ENCODE results near the gene KCNIP3.

KCNIP3 gene

DNA sequence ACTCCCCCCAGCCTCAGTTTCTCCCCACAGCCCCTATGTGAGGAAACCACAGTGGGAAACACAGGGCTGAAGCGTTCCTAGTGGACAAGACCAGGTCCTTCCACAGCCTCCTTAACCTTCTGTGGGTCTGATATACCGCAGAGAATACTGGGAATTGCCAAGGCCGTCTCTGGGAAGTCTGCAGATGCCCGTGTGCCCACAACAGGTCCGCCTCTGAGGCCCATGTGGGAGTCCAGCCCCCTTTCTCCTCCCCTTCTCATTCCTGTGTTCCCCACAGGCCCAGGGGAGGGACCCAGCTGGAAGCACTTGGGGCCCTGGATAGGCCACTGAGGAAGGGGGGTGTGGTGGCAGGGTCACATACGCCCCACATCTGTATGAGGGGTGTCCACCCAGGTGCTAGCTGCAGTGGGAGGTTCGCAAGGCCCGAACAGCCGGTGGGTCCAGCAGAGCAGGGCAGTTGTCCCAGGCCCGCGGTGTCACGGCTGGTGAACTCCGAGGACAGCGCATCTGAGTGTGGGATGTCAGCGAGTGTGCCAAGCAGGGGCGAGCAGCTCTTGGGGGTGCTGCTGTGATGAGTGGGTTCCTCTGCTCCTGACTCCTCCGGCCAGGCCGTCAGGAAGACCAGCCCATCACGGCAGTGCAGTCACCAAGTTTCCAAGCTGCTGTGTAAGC lies 2.4 kb upstream of the KCNIP3 start:
- no peak for DNase-seq (ENCODE audit: extremely low read depth in 1 of 2, low read depth in 1 of 2)

DNA sequence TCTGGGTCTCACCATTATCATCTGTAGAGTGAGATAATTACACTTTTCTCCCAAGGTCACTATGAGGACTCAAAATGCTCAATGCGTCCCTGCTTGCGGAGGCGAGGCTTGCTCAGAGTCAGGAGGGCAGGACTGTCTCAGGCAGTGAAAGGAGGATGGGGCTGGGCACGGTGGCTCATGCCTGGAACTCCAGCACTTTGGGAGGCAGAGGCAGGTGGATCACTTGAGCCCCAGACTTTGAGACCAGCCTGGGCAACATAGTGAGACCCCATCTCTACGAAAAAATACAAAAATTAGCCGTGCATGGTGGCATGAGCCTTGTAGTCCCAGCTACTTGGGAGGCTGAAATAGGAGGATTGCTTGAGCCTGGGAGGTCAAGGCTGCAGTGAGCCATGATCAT lies 1.8 kb upstream of the KCNIP3 start:
- DNase-seq (ENCODE audit: extremely low read depth in 1 of 2, low read depth in 1 of 2): no peak

DNA sequence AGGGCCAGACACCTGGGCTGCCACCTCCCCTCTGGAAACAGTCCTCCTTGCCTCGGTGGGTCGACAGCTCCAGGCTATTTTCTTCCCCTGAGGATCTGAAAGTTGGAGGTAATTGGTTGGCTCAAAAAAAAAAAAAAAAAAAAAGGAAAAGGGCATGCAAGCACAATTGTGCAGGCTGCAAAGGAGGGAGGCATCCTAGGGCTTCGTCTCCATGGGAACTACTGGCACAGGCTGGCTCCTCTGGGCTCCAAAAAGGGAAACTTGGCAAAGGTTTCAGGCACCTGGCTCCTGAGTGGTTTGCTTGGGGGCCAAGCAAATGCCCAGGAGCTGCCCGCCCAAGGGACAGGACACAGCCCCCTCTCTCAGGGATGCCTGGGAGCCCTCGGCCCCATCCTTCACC lies 1.1 kb upstream of the KCNIP3 start:
- DNase-seq (ENCODE audit: extremely low read depth in 1 of 2, low read depth in 1 of 2): no peak

DNA sequence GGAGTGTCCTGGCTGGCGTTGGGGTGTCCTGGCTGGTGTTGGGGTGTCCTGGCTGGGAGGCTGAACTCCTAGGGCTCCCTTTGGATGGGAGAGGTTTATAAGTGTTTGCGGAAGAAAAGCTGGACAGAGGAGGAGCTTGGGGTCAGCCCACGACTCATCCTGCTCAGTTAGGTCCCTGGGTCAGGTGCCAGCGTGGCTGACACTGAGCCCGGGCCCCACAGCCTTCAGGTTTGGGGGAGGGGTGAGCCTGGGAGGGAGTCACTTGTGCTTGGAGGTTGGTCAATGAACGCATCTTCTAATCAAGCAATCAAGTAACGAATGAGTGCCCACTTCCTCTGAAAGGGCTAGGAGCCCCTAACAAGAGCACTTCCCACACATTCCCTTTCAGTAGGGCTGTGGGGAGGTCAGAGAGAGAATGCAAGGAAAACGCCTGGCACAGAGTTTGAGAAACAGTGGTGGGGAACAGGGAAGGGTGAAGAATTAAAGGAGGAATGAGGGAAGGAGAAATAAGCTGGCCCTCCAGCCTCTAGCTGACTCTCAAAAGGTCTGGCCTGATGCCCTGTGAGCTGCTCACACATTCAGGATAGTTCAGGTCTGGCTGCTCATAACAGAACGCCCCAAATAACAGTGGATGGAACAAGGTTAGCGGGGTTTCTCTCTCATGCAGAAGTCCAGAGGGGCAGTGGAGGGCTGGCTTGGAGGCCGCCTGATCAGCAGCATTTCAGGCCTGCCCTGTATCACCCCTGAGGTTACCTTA lies 670 bp downstream of the KCNIP3 start:
- DNase-seq (ENCODE audit: extremely low read depth in 1 of 2, low read depth in 1 of 2): no peak

DNA sequence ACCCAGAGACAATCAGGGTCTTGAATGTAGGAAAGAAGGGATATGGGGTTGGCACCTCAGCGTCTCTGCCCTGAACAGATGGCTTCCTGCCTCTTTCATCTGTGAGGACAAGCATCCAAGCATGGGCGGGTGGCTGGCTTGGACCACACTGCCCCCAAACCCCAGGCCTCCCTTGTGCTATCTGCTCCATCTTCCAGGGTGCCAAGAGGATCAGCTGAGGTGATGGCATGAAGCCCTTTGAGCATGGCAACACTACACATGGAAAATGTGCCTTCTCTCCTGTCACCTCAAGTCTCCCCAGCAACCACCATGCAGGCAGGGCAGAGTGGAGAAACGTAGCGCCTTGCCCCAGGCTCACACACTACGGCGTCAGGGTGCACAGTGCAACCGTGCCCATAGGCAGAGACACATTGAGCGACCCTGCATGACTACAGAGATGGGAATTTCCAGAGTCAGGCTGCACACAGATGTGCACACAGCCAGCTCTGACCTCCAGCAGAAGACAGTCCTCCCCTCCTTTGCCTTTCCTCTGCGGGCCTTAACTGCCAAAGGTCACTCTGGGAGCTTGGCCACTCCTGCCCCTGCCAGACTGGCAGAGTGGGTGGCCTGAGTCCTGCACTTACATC lies 1.5 kb downstream of the KCNIP3 start:
- DNase-seq (ENCODE audit: extremely low read depth in 1 of 2, low read depth in 1 of 2): no peak

DNA sequence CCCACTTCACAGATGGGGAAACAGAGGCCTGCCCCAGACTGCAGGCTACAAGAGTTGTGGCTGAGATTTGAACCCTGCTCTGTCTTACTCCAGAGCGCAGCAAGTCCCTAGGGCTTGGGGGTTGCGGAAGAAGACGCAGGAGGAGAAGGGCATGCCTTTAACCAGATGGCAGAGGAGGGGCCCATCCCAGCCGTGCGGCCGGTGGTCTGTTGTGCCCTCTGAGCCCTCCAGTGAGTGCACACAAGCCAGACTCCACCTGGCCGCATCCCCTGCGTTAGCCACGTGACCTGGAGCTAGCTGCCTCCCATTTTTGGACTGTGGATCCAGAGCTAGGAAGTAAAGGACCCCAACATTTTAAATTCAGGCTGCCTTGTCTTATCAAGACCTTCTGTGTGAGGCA lies 2.8 kb downstream of the KCNIP3 start:
- no peak for DNase-seq (ENCODE audit: extremely low read depth in 1 of 2, low read depth in 1 of 2)

DNA sequence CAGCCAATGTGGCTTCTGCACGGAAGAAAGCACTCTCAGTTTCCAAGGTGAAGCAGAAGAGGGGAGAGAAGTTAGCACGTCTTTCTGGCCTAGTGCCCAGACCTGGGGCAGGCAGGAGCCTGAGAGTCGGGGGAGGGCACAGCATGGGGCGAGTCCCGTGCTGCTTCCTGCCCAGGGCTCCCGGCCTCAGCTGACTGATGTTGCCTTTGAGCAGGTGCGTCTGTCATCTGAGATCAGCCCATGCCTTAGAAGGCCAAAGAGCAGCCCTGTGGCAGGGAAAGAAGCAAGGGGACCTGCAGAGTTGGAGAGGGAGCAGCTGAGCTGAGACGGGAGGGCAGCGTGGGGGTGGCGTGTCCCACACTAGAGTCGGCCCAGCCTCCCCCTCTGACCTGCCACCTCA lies 3.3 kb downstream of the KCNIP3 start:
- no peak for DNase-seq (ENCODE audit: extremely low read depth in 1 of 2, low read depth in 1 of 2)

DNA sequence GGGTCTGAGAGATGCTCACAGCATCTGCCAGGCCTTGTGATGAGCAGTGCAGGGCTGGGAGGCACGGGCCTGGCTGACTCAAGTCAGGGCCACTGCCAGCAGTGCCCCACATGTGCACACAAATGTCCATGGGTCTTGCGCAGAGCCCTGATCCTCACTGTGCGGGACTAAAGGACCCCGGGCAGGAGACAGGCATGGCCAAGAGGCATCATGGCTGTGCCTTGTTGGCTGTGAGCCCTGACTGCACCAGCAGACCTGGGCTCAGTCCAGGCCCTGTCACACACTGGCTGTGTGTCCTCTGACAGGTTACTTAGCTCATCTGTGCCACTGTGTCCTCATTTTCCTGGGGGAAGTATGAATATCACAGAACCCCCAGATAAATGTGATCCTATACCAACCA lies 4.0 kb downstream of the KCNIP3 start:
- DNase-seq (ENCODE audit: extremely low read depth in 1 of 2, low read depth in 1 of 2): no peak

DNA sequence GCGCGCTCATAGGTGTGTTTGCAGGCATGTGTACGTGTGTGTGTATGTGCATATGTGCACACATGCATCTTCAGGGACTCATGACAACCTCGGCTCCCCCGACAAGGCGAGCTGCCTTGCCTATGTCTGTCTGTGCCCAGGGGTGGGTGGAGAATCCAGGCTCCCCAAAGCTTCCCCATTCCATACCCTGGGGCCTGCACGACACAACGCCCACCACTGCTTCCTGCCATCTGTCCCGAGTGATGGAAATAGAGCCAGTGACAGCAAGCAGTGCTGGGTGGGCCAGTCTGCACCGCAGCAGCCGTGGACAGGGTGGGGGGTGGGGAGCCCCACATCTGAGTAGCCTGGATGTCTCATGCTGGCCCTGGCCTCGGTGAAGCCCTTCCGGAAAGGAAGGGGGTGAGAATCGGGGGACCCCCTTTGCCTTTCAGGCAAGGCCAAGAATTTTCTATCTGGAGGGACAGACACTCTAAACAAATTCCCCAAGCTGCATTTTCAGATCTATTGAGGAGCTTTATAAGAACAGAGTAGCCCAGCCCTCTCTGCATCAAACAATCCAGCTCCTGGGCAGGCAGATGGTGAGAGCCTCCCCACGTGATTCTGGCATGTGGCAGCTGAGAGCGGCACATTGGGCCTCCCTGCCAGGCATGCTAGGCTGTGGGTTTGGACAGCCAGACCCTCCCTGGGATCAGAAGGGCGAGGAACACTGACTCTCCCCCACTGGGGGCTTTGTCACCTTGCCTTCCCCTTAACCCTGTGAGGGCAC lies 4.9 kb downstream of the KCNIP3 start:
- DNase-seq (ENCODE audit: extremely low read depth in 1 of 2, low read depth in 1 of 2): no peak

DNA sequence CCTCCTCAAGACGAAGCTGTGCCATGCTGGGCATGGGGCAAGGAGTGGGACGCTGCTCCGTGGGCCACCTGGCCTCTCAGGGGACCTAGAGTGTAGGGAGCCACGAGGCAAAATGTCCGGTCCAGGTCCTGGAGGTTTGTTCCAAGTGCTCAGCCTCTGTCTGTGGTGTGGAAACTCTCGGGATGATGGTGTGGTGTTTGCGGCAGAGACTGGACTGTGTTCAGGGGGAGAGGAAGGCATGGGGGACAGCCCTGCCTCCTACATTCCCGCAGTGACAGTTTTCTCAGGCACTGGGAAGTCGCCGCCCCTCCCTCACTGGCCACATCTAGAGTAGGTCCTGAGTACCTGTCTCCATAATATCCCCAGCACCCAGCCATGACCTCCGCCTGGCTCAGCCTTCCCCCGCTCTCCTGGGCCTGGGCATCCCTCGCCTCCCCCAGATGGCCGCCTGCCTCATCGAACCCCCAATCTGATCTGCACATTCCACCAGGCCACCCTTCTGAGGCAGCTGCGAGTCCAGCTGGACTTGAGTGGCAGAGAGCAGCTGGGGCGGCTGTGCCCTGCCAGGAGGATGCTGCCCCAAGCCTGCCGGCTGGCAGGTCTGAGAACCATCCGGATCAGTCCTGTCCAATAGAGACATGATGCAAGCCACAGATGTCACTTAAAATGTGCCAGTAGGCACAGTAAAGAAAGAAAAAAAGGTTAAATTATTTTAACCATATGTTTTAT lies 6.2 kb downstream of the KCNIP3 start:
- DNase-seq (ENCODE audit: extremely low read depth in 1 of 2, low read depth in 1 of 2): no peak

DNA sequence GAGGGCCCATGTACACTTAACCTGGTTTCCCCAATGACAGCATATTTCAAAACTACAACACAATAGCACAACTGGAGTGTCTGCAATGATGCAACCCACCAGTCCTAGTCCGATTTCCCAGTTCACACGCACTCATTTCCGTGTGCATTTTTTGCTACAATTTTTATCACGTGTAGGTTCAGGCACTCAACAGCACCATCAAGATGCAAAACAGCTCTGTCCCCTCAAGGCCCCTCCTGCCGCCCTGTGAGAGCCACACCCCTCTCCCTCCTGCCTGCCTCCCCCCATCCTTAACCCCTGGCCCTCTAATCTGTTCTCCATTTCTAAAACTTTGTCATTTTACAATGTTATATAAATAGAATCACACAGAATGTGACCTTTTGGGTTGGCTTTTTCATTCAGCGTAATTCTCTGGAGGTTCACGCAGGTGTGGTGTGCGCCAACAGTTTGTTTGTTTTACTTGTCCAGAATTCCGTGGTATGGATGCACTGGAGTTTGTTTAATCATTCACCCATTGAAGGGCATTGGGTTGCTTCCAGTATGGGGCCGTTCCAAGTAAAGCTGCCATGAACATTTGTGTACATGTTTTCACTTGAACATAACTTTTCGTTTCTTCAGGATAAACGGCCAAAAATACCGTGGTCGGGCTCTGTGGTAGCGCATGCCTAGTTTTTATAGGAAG lies 8.4 kb downstream of the KCNIP3 start:
- DNase-seq (ENCODE audit: extremely low read depth in 1 of 2, low read depth in 1 of 2): no peak

DNA sequence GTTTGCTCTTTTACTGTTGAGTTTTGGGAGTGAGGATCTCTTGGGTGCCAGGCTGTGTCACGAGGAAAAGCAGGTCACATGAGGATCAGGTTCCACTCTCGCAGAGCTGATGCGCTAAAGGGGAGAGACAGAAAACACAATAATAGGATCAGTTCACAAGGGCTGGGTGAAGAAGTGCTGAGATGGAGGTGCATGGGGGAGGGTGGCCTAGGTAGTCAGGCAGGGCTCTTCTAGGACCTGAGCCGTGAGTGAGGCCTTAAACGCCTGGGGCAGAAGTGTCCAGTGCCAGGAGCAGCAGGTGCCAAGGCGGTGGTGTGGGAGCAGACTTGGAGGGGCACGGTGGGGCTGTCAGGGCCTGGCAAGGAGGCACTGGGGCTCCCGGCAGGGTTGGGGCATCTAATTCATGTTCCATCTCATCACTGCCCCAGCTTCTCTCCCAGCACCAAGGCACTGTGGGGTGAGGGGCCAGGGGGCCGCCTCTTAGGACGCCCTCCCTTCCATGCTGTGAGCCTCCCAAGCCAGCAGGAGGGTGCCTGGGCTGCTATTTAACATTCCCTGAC lies 9.3 kb downstream of the KCNIP3 start:
- no peak for DNase-seq (ENCODE audit: extremely low read depth in 1 of 2, low read depth in 1 of 2)

DNA sequence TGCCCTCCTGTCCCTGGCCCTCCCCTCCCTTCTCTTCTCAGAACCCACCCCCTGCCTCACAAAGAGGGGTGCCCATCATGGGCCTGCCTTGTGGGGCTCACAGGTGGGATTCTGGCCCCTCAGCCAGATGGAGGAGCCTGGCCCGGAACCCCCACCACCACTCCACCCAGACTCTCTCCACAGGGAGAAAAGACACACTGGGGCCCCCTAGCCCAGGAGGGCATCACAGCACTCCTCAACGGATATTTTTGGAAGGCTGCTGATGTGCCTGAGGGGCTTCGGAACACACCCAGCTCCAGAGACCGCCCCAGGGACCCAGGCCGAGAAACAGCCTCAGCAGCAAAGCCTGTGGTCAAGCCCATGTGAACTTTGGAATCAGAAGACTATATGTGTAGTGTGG lies 9.9 kb downstream of the KCNIP3 start:
- no peak for DNase-seq (ENCODE audit: extremely low read depth in 1 of 2, low read depth in 1 of 2)

DNA sequence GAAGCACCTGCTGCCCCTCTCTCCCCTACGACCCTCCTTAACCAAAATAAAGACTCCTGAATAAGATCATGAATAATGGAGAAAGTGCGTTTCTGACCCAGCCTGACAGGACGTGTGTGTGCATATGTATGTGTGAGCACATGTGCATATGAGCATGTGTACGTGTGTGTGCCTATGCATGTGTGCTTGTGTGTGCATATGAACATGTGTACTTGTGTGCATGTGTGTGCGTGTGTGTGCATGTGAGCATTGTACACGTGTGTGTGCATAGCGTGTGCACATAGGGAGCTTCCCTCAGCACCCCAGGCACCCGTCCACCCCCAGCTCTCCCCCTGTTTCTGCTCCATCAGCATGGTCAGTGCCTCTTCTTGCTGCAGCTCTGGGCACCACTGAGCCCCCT lies 10.7 kb downstream of the KCNIP3 start:
- no peak for DNase-seq (ENCODE audit: extremely low read depth in 1 of 2, low read depth in 1 of 2)

DNA sequence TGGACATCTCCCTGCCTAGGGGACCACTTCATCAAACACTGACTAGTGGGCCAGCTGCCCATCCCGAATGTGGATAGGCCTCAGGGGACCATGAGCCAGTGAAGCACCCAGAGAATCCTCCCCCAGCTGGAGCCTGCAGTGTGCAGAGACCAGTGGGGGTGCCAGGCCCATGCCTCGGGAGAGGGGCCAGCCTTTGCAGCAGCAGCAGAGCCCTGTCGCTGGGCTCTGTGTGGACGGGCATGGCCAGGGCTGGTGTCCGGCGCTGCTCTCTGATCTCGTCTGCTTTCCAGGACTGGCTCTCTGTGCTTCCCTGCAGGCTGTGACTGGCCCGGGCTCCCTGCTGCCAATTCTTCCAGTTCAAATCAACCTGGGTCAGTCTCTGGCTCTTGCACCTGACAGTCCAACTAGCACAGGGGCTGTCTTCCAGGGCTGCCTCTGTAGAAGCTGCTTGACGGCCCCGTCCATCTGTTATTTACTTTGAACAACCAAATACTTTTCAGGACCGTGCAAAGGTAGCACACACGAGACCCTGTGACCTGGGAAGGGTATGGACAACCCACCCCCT lies 11.4 kb downstream of the KCNIP3 start:
- DNase-seq (ENCODE audit: extremely low read depth in 1 of 2, low read depth in 1 of 2): no peak

DNA sequence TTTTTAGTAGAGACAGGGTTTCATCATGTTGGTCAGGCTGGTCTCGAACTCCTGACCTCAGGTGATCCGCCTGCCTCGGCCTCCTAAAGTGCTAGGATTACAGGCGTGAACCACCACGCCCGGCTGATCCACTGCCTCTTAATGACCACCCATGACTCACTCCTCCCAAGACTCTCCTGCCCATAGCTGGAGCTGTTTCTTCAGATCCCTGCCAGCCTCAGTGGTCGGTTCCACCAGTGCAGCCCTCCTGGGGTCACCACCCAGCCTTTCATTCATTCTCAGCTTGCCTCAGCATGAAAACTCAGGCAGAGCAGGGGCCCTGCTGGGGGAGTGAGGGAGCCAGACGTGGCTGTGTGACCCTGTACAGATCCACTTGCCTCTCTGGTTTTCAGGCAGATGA lies 12.5 kb downstream of the KCNIP3 start:
- DNase-seq (ENCODE audit: extremely low read depth in 1 of 2, low read depth in 1 of 2): no peak

DNA sequence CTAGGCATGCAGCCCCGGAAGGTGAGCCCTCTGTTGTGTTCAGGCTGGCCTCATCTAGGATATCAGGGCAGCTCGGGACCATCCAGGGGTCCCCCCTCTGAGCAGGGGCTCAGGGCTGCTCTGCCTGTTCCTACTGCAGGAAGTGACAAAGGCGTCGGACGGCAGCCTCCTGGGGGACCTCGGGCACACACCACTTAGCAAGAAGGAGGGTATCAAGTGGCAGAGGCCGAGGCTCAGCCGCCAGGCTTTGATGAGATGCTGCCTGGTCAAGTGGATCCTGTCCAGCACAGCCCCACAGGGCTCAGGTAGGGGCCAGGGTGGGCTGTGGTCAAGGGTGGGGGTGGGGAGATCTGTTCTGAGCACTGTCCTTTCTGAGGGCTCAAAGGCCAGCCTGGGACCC lies 13.1 kb downstream of the KCNIP3 start:
- DNase-seq (ENCODE audit: extremely low read depth in 1 of 2, low read depth in 1 of 2): no peak

DNA sequence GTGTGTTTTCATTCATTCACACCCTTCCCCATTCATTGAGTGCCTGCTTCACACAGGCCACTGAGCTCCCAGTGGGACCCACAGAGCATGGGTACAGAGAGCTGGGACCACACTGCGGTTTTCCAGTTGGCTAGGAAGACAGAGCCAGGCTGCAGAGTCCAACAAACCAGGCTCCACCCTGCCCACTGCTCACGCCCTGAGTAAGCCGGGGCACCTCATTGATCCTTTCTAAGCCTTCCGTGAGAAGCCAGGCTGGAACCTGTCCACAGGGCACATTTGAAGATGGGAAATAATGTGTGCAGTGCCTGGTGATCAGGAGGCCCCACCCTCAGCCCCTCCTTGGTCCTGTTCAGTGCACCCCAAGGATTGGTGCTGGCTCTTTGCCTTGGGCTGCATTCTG lies 13.5 kb downstream of the KCNIP3 start:
- no peak for DNase-seq (ENCODE audit: extremely low read depth in 1 of 2, low read depth in 1 of 2)

DNA sequence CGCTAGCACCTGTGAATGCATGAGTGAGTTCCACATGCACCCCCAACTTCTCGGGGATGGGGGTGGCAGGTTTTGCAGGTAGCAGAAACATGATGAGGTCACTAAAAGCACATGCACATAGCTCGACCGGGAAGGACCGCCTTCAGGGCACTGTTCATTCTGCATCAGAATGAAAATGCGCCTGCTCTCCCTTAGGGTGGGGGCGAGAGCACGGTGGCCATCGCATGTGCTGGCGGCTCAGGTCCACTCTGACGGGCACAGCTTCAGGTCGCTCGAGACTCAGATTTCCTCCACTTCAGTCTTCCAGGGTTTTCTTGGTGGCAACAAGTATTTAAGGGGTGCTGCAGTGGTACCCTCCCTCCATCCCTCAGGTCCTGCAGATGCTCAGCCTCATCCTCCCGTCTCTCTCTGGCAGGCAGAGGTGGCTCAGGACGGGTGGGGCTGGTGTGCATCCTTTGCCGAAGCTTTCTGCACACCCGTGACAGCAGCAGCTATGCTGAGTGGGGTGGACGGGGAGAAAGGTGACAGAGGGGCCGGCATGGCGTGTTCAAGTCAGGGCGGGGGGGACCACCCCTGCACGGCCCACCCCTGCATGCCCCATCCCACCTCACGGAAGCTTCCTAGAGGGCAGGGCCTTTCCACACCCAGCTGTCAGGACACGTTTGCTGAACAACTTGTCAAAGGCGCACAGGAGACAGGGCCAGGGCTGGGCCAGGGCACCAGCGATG lies 14.8 kb downstream of the KCNIP3 start:
- no peak for DNase-seq (ENCODE audit: extremely low read depth in 1 of 2, low read depth in 1 of 2)

All from activated CD8-positive, alpha-beta memory T cell treated with anti-CD3 and anti-CD28 coated beads for 1 hour (primary cell).